Spinal cord (tissue), 10 donors: Measurements from ENCODE around the gene IGSF11. TPM values are rescaled to one million over a fixed set of nuclear protein-coding genes. Genes with fewer than 3 reads are reported as not detected.
A peak's percentile ranks its signal among the peaks of the same experiment; 100 is the strongest.

Experiments
- DNase-seq, 6 donors: peaks; one replicate each; pipeline versions ENCODE4 v3.0.0 to v3.0.0-alpha.2; 2013 to 2015; ENCODE audit warnings: low spot score in 6 of 6, low read depth in 4 of 6
- H3K27ac ChIP-seq: one replicate; pipeline ENCODE4 v1.5.1; 2013; ENCODE audit warnings: low read depth, low read length, control low read depth
- H3K27me3 ChIP-seq: one replicate; pipeline ENCODE4 v1.6.1; 2013; ENCODE audit warnings: low read length; ENCODE audit not compliant: control insufficient read depth, insufficient read depth
- H3K36me3 ChIP-seq: one replicate; pipeline ENCODE4 v1.6.1; 2013; ENCODE audit warnings: low read length; ENCODE audit not compliant: control insufficient read depth, insufficient read depth
- H3K4me1 ChIP-seq: one replicate; pipeline ENCODE4 v1.6.1; 2013; ENCODE audit warnings: low read length; ENCODE audit not compliant: control insufficient read depth, insufficient read depth
- H3K4me3 ChIP-seq: one replicate; pipeline ENCODE4 v1.5.1; 2013; ENCODE audit warnings: low read depth, low read length, control low read depth
- H3K9me3 ChIP-seq: one replicate; pipeline ENCODE4 v1.6.1; 2013; ENCODE audit warnings: low read length; ENCODE audit not compliant: control insufficient read depth, insufficient read depth
- WGBS: methylation state at CpG from one replicate; pipeline ENCODE4 v1.1.5; 2013; ENCODE audit warnings: missing lambda C conversion rate; ENCODE audit not compliant: insufficient coverage; 5-methylcytosine and 5-hydroxymethylcytosine counted together
- polyA plus RNA-seq, 2 donors: library from polyadenylated mRNA; unstranded; fragments of 120-200 nt; gene quantifications; one replicate each; pipeline ENCODE4 v1.2.1, GENCODE V29; 2013; ENCODE audit not compliant: insufficient read length in 2 of 2
- total RNA-seq, 2 donors: library from RNA; depleted of rRNA in 1 of 2; stranded (reverse); fragments of 120-200 nt in 1 of 2; fragments of >200 nt in 1 of 2; gene quantifications; one replicate each; pipeline versions ENCODE4 v1.2.3 to v1.2.4, GENCODE V29; 2013 to 2014
- donor health status: healthy.

Gene IGSF11
- total and polyA plus RNA-seq, 4 donors, result 13.6 to 41.7 (median 31.6) TPM

- 95% methylated on average over 2 of the region's 2 CpGs for WGBS
- Histone ChIP-seq H3K27me3 (no peaks in the 10 kb centered on the region), H3K4me3 (no peak overlapping the region), H3K36me3 (no peaks in the 10 kb centered on the region), H3K27ac (no peak overlapping the region), H3K4me1 (no peaks in the 10 kb centered on the region), H3K9me3 (no peaks in the 10 kb centered on the region)
- no peak for DNase-seq
Measured at GRCh38 chr3:118960876-118961450, 73.7 kb downstream of the IGSF11 start.

- DNase-seq, result no peak
- Histone ChIP-seq H3K9me3 (peaks cover 7% of the 10 kb centered on the region), H3K27ac (no peak overlapping the region), H3K4me1 (no peaks in the 10 kb centered on the region), H3K27me3 (no peaks in the 10 kb centered on the region), H3K36me3 (no peaks in the 10 kb centered on the region), H3K4me3 (no peak overlapping the region)
- no CpG with 5 or more reads among the region's 1 CpG for WGBS
Measured at GRCh38 chr3:118955914-118956556, 78.6 kb downstream of the IGSF11 start.

- no peaks in the 10 kb centered on the region for H3K4me1 ChIP-seq
- H3K9me3 ChIP-seq, result peaks cover 7% of the 10 kb centered on the region
- no peak overlapping the region for H3K4me3 ChIP-seq
- no peak overlapping the region for H3K27ac ChIP-seq
- H3K36me3 ChIP-seq, result no peaks in the 10 kb centered on the region
- H3K27me3 ChIP-seq, result no peaks in the 10 kb centered on the region
- DNase-seq, result no peak
Measured at GRCh38 chr3:118951089-118951488, 83.6 kb downstream of the IGSF11 start.

- 100% methylated on average over 1 of the region's 1 CpG for WGBS
- Histone ChIP-seq H3K36me3 (no peaks in the 10 kb centered on the region), H3K4me1 (no peaks in the 10 kb centered on the region), H3K27me3 (no peaks in the 10 kb centered on the region), H3K4me3 (no peak overlapping the region), H3K9me3 (peaks cover 3% of the 10 kb centered on the region), H3K27ac (no peak overlapping the region)
- no peak for DNase-seq
Measured at GRCh38 chr3:118949113-118949760, 85.4 kb downstream of the IGSF11 start.

GRCh38 chr3:118948146-118948545 is 86.5 kb downstream of the IGSF11 start:
- H3K27me3 ChIP-seq, result no peaks in the 10 kb centered on the region
- no peaks in the 10 kb centered on the region for H3K9me3 ChIP-seq
- H3K27ac ChIP-seq, result no peak overlapping the region
- WGBS, result 93% methylated on average over 3 of the region's 5 CpGs
- H3K4me1 ChIP-seq, result no peaks in the 10 kb centered on the region
- DNase-seq, result no peak
- no peaks in the 10 kb centered on the region for H3K36me3 ChIP-seq
- no peak overlapping the region for H3K4me3 ChIP-seq

GRCh38 chr3:118946449-118946848 is 88.2 kb downstream of the IGSF11 start:
- Histone ChIP-seq H3K9me3 (no peaks in the 10 kb centered on the region), H3K4me3 (no peak overlapping the region), H3K27ac (no peak overlapping the region), H3K4me1 (no peaks in the 10 kb centered on the region), H3K27me3 (no peaks in the 10 kb centered on the region), H3K36me3 (no peaks in the 10 kb centered on the region)
- DNase-seq, result no peak
- WGBS, result 40% methylated on average over 1 of the region's 4 CpGs

- no peaks in the 10 kb centered on the region for H3K4me1 ChIP-seq
- H3K9me3 ChIP-seq, result no peaks in the 10 kb centered on the region
- DNase-seq, result peak in 1 of 6 donors; percentile 29
- no peak overlapping the region for H3K4me3 ChIP-seq
- WGBS, result no CpG with 5 or more reads among the region's 4 CpGs
- no peak overlapping the region for H3K27ac ChIP-seq
- no peaks in the 10 kb centered on the region for H3K27me3 ChIP-seq
- H3K36me3 ChIP-seq, result no peaks in the 10 kb centered on the region
Measured at GRCh38 chr3:118945834-118946233, 88.8 kb downstream of the IGSF11 start.

GRCh38 chr3:118943597-118943996 is 91.0 kb downstream of the IGSF11 start:
- H3K27ac ChIP-seq, result no peak overlapping the region
- no peak overlapping the region for H3K4me3 ChIP-seq
- H3K27me3 ChIP-seq, result no peaks in the 10 kb centered on the region
- peaks cover 1% of the 10 kb centered on the region for H3K9me3 ChIP-seq
- H3K36me3 ChIP-seq, result no peaks in the 10 kb centered on the region
- peak in 3 of 6 donors; percentile 9 to 45 (median 36) for DNase-seq
- H3K4me1 ChIP-seq, result no peaks in the 10 kb centered on the region

GRCh38 chr3:118942671-118943070 is 92.0 kb downstream of the IGSF11 start:
- Histone ChIP-seq H3K27me3 (no peaks in the 10 kb centered on the region), H3K4me3 (no peak overlapping the region), H3K27ac (no peak overlapping the region), H3K4me1 (no peaks in the 10 kb centered on the region), H3K36me3 (no peaks in the 10 kb centered on the region), H3K9me3 (peaks cover 1% of the 10 kb centered on the region)
- 100% methylated on average over 1 of the region's 1 CpG for WGBS
- peak in 1 of 6 donors; percentile 28 for DNase-seq

GRCh38 chr3:118942195-118942594 is 92.5 kb downstream of the IGSF11 start:
- Histone ChIP-seq H3K27ac (no peak overlapping the region), H3K36me3 (no peaks in the 10 kb centered on the region), H3K4me3 (no peak overlapping the region), H3K9me3 (peaks cover 1% of the 10 kb centered on the region), H3K27me3 (no peaks in the 10 kb centered on the region), H3K4me1 (no peaks in the 10 kb centered on the region)
- WGBS, result 79% methylated on average over 2 of the region's 3 CpGs
- DNase-seq, result no peak
